GM18508 (cell line): ENCODE measurements around the gene CDH4.

Experiments
- ATAC-seq: cut with Tn5 transposase; IDR thresholded peaks from one replicate; pipeline ENCODE4 v1.9.1; 2021; ENCODE audit warnings: moderate number of reproducible peaks; ENCODE audit not compliant: insufficient read depth, unreplicated experiment

Gene CDH4

GRCh38 chr20:61502433-61502832 lies 250.4 kb downstream of the CDH4 start:
- no peak for ATAC-seq

GRCh38 chr20:61503106-61503505 lies 251.0 kb downstream of the CDH4 start:
- ATAC-seq: no peak

- ATAC-seq: no peak
These were observed 253.4 kb downstream of the CDH4 start for GRCh38 chr20:61505508-61505907.

DNA sequence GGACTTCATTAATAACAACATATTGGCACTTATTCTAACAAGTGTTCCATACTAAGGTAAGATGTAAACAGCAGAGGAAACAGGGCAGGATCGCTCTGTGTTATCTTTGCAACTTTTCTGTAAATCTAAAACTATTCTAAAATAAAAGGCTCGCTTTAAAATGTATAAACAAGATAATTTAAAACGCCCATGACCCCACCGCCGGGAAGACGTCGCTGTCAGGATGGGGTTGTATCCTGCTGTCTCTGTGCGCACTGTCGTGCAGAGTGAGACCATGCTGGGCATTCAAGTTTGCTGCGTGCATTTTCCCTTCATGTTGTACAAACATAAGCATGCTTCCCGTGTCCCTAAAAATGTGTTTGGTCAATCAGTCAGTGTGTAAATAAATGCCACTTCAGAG lies 255.7 kb downstream of the CDH4 start:
- ATAC-seq: no peak

DNA sequence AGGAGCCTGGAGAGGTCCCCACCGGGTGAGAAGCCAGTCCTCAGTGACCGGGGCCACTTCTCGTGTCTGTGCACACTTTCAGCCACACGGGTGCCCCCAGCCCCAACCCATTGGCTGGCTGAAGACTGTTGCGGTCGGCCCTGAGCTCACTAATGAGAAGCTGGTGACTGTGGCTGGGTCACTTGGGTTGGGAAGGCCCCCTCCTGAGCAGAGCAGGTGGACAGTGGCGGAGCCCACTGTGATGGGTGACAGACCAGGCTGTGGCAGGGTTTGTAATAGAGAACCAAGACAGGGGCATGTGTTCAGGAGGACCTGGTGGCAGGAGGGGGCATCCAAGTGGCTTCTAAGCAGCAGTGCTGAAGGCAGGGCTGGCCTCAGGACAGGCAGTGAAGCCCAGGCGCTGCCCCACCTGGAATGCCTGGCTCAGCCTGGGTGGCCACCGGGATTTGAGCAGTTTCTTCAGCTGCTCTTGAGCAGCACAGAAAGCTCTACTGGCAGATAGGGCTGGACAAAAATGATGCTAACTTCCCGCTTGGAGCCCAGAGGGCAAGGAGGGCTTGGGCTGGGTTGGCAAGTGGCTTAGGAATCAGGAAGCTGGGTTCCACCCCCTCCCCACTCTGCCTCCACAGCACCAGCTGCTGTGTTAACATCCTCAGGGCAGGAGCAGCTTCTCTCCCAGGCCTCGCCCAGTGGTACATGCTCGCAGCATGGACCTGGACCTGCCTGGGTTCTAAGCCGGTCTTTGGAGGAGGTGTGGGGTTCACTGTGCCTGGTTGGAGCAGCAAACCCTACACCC lies 256.4 kb downstream of the CDH4 start:
- no peak for ATAC-seq

GRCh38 chr20:61510778-61511330 lies 258.8 kb downstream of the CDH4 start:
- no peak for ATAC-seq

DNA sequence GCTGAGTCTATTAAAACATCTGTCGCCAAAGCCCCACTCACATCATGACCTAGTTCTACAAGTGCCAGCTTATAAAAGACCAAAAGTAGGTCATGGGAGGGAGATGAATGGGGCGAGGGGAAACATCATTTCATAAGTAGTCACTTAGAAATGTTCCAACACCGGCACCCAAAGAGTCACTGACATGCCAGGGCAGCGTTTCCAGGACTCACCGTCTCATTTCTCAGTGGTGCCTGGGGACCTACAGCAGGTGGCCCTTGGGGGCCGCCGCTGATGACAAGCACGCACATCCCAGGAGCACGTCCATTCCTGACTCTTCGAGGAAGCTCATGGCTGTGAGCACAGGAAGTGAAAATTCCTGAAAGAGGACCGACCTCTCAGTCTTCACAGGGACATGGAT lies 260.4 kb downstream of the CDH4 start:
- ATAC-seq: no peak

DNA sequence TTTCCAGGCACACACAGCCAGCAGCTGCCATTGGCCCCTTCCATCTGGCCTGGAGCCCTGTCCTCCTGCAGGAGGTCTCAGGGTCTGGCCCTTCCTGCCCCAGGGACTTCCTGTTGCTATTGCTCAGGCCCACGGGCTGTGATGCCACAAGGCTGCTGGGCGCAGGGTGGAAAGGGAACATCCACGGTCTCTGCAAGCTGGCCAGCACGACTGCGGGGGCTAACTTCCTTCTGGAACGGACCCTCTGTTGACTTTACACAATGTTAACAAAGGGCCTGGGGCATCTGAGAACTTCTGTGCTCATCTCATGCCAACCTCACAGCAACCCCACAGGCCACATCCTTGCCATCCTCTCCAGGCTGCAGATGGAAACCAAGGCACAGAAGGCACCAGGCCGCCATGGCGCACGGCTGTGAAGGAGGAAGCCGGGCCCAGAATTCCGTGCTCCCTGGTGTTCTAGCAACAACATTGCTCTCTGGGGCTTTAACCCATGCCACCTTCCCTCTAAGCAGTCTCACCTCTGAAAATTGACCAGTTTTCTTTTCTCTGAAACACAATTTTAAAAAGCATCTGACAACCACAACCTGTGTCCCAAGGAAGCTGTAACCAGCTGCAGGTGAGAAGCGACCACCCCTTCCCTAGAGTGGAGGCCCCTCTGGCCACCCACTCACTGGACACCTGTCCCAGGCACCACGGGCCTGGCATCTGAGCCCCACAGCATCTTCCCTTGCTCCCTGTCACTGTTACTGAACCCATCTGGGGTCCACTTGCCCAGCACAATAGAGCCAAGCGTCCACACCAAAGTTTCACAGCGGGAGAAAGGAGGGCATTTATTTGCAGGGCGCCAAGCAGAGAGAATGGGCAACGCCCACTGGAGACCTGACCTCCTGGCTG lies 261.3 kb downstream of the CDH4 start:
- no peak for ATAC-seq

GRCh38 chr20:61514018-61514365 lies 261.9 kb downstream of the CDH4 start:
- ATAC-seq: no peak

- ATAC-seq: no peak
These were observed 262.3 kb downstream of the CDH4 start for GRCh38 chr20:61514396-61514795.

GRCh38 chr20:61514805-61515505 lies 262.9 kb downstream of the CDH4 start:
- ATAC-seq: no peak

DNA sequence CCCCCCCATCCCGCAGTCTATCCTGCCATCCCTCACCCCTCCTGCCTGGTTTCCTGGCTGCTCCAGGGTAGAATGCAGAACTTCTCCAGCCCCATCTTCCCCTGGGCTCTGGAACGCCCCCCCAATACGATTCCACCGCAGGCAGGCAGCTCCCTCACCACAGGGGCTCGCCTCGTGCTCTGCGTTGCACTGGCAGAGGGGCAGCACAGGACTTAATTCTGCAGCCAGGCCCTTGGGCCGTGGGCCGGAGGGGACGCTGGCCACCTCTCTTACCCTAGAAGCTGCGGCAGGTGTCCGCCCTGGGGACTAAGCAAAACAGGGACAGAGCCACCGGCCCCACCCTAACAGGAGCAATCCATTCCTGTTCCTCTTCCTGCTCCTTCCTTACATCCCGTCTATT lies 263.9 kb downstream of the CDH4 start:
- ATAC-seq: no peak

GRCh38 chr20:61516346-61517208 lies 264.5 kb downstream of the CDH4 start:
- no peak for ATAC-seq

GRCh38 chr20:61517419-61517818 lies 265.4 kb downstream of the CDH4 start:
- no peak for ATAC-seq

GRCh38 chr20:61518424-61518951 lies 266.4 kb downstream of the CDH4 start:
- ATAC-seq: no peak

- ATAC-seq: no peak
These were observed 267.4 kb downstream of the CDH4 start for GRCh38 chr20:61519488-61519887.

GRCh38 chr20:61520076-61520892 lies 268.2 kb downstream of the CDH4 start:
- no peak for ATAC-seq

DNA sequence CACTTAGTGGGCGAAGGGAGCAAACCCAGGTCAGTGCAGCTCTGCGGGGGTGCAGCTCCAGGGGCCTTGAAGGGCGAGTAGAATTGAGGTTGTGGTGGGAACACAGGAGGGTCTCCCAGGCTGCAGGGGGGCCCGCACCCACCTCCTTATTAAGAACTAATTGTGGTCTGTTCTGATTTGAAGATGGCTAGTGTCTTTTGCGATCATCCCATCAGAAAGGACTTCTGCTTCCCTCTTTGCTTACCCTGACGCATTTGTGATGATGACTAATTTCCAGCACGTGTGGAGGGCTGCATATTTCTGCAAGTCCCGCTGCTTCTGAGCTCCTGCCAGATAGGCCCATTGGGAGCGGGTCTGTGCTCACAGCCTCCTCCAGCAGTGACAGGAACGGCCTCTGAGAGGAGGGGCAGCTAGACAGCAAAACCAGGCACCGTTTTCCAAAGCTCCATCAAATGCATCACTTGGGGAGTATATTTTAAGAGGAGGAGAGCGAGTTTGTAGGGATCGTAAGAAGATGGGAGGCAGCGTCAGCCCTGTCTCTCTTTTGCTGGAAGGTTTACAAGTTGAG lies 268.9 kb downstream of the CDH4 start:
- ATAC-seq: no peak
